Measurements from ENCODE around the gene GTPBP6.

DNA sequence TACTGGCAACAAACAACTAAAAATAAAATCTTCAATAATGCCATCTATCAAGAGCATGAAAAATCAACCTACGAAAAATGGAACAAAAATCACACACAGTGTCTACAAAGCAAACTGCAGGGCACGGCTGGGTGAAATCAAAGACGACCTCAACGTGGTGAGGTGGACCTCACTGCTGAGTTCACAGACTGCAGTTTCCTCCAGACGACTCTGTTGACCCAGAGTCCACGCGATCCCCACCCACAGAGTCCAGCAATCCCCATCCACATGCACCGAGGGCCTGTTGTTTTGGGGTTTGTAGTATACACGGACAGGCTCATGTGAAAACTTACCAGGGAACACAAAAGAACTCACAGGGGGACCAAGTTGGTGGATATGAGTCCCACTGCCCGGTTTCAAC, 31.1 kb upstream of the GTPBP6 start:
- TF ChIP-seq, protein P1, sequence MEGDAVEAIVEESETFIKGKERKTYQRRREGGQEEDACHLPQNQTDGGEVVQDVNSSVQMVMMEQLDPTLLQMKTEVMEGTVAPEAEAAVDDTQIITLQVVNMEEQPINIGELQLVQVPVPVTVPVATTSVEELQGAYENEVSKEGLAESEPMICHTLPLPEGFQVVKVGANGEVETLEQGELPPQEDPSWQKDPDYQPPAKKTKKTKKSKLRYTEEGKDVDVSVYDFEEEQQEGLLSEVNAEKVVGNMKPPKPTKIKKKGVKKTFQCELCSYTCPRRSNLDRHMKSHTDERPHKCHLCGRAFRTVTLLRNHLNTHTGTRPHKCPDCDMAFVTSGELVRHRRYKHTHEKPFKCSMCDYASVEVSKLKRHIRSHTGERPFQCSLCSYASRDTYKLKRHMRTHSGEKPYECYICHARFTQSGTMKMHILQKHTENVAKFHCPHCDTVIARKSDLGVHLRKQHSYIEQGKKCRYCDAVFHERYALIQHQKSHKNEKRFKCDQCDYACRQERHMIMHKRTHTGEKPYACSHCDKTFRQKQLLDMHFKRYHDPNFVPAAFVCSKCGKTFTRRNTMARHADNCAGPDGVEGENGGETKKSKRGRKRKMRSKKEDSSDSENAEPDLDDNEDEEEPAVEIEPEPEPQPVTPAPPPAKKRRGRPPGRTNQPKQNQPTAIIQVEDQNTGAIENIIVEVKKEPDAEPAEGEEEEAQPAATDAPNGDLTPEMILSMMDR (IDR thresholded peaks at IDR 0.05; ENCODE audit: low read depth, low read length, poor library complexity, severe bottlenecking) = no peak
- no peak for TF ChIP-seq EZH2phosphoT487 (IDR thresholded peaks at IDR 0.05; ENCODE audit: borderline replicate concordance, low read length)

Measured in DOHH2 (cell line).